Activated effector memory CD4-positive, alpha-beta T cell treated with anti-CD3 and anti-CD28 coated beads, Interleukin-2, amount 50 U/mL, for 16 hours (primary cell): ENCODE data around the gene KCTD17.
"Not testable (repeated sequence)": the region's sequence is repeated elsewhere in the genome, so short reads cannot be mapped to it uniquely, and the experiment has no call there.

Experiments used
- DNase-seq: peaks from one replicate; pipeline ENCODE4 v3.0.0-alpha.2; 2020

Gene KCTD17

DNA sequence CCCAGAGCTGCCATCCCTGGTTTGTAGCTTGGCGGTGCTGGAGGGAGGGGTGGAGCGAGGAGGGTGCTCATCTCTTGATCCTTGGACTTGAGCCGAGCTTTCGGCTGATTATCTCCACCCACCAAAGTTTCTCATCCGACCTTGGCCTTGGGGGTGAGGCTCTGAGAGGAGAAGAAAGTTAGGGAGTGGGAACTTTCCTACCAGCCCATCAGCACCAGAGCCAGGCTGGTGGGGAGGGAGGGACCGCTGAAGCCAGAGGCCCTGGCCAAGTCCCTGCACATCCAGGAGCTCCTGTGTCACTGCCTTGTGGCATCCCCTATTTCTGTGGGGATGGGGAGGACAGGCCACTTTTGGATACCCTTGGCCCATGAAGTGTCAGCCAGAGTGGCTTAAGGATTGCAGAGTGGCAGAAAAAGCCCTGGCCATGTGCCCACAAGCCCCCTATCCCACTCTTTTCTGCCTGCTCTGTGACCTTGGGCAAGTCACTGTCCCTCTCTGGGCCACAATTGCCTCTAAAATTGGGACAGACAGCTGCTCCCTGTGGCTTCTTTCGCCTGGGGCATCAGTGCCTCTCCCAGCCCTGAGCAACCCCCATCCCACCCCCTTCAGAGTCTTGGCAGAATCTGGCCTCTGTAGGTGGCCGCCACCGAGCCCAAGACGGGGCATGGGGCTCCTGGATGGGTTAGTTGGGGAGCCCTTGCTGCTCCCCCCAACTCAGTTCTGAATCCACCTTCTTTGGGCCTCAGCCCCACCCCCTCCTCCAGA is 10.3 kb downstream of the KCTD17 start:
- DNase-seq: no peak

DNA sequence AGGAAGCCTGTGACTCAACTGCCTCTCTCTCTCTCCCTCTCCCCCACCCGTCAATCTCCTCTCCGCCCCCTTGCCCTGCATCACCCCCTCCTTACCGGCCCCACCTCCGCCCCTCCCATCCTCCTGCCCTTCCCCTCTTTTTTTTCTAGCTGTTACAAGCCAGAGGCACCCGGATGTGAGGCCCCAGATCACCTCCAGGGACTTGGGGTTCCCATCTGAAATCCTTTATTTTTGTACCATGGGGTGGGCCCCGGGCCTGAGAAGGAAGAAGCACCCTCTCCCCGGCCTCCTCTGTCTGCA is 10.8 kb downstream of the KCTD17 start:
- no peak for DNase-seq

DNA sequence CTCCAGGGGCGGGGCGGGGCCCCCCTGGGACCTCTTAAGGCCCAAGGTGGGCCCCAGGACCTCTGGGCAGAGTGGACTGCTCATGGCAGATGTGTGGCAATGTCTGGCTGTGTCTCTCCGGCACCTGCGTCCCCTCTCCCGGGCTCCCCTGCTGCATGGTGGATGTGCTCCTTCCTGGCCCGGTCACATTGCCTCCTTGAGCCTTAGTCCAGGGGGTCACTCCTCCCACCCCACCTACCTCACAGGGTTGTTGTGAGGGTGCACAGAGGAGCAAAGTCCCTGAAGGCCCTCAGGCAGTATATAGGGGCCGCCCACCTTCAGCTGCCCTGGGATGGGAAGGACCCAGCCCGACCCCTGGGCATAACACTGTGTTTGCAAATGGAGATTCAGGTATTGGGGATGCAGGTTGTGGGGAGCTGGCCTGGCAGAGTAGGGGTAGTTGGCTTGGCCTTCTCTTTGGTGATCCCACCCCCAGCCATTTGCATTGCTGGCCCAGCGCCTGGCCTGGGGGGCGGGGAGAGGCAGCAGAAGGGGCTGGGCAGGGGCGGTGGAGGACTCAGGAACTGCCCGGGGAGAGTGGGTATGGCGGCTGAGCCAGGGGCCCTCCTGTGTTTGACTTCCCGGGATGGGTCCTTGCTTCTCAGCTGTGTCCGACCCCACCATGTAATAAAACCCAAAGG is 11.3 kb downstream of the KCTD17 start:
- no peak for DNase-seq

DNA sequence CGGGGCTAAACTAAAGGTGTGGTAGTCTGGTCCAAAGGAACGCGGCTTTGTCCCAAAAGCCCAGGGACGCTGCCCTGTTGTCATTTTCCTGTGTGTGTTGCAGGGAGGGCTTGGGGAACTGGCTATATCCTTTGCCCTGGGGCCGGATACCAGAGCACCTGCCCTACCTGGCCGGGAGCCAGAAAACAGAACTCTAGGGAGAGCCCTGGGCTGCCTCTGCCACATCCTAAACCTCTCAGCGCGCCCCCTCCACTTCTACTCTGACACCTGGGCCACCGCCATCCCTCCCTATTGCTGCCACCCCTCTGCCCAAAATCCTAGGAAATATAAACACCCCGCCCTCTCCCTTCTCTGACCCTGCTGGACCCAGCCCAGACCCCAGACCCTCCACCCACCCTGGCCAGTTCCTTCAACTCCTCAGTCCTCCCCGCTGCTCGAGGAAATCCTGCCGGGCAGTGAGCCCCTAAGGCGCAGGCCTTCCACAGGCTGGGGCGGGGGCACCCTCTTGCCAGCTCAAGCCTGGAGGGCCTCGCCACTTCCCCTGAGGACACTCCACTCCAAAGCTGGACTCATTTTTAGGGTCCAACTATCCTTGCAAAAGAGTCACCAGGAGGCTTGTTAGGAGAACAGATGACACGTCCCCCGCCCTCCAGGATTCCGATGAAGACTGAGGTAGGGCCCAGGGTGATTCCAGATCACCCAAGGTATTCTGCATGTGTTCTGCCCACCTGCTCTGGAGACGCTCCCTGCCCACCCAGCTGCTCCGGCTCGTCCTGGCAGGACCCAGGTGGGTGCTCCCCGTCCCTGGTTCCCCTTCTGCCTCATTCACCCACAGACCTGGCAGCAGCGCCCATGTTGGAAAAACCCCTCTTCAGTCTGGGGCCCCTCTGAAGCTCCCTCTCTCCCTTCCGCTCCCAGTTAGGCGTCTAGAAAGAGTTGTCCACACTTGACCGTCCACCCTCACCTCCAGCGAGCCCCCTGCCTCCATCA is 12.2 kb downstream of the KCTD17 start:
- DNase-seq: no peak

DNA sequence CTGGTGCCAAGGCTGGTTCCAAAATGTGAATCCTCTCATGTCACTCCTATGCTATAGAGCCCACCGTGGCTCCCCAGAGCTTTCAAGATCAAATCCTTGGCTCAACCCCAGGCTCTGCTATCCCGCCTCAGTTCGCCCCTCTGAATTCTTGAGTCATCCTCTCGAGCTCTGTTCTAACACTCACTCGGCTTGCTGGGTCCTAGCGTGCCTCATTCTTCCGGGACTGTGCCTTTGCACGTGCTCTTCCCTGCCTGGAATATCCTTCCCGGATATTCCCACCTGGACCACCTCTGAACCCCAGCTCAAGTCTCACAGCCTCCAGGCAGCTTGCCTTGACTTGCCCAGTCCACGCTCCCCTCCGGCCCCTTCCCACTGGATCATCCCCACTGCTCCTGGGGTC is 13.0 kb downstream of the KCTD17 start:
- DNase-seq: no peak

DNA sequence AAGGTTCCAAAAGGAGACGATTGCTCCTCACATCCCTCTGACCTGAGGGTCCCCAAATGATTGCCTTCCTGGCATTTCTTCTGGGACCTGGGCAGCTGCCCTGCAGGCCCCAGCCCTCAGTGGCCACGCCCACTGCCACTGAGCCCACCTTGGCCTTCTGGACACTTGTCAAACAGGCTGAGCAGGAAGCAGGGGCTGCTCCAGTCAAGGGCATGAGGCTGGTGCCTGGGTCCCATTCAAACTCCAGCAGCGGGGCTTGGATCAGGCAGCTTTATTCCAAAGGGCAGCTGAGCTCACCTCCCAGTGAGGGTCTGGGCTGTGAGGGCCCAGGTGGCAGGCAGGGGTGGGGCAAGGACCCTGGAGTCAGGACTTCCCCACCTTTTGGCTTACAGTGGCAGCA is 13.6 kb downstream of the KCTD17 start:
- no peak for DNase-seq

DNA sequence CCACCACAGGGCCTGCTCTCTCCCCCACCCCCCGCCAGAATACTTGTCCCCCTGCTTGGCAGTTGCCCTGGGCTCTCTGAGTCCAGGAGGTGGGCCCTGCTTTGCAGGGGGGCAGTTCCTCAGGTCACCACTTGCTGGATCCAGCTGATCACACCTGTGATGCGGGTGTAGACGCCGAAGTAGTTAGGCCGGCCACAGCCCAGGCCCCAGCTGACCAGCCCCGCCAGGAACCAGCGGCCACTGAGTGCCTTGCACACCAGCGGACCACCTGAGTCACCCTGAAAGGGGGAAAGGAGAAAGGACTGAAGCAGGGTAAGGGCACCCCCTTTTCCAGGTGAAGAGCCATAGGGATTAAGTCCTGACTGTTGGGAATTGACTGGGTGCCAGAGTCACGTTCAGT is 14.4 kb downstream of the KCTD17 start:
- DNase-seq: no peak

DNA sequence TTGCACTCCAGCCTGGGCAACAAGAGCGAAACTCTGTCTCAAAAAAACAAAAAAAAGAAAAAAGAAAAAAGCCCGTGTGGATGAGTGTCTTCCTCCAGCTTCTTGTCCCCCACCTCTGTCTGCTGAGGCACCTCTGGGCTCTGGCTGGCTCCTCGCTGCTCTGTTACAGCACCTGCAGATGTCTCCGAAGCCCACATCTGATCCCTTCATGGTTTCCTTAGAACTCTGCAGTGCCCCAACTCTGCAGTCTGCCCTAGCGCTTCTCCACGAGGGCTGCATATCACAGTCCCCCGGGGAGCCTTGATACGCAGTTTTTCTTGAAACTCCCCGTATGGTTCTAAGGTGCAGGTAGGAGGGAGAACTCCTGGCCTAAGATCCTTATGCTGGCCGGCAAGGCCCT is 15.9 kb downstream of the KCTD17 start:
- no peak for DNase-seq

DNA sequence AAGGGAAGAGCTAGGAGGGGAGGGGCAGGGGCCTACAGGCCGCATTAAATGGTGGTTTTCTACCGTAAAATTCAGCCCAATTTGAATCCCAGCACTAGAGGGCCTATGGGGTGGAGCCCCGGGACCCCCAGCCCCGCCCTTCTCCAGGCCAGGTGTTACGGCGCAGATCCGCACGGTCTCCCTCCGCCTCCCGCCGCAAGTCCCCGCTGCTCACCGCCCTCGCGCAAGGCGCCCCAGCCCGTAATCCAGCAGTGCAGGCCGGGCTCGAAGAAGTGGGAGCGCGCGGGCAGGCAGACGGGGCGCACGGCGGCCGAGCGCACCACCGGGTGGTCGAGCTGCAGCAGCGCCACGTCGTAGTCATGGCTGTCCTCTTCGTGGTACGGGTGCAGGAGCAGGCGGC is 17.3 kb downstream of the KCTD17 start:
- DNase-seq: no peak

DNA sequence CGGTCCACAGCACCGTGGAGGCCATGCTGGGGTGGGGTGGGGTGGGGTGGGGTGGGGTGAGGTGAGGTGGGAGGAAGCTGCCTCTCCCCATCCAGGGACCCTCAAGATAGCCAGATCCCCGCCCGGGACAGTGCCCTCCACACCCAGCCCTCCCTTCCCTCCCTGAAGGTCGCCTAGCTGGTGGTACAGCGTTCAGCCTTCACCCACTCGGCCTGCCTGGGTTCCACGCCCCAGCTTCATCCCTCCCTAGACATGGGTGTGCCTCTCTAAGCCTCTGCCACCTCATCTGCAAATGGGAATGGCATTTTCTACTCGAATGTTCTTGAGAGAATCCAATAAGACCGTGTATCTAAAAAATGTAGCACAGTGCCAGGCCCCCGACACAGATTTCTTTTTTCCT is 17.8 kb downstream of the KCTD17 start:
- no peak for DNase-seq

DNA sequence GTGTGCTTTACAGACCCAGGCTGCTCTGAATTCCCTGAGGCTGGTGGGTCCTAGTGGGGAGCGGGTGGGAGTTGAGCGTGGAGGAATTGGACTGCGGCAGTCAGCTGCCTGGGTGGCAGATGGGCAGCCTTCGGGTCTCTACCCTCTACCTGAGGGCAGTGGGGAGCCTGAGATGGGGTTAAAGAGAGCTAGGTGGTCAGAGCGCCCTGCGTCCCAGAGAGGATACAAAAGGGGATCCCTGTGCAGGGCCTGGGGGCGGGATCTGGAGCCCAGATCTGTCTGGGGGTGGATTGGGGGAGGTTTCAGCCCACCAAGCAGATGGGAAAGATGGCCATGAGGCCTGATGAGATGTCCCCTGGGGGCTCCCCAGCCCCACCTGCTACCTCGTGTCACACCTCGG is 18.2 kb downstream of the KCTD17 start:
- no peak for DNase-seq

DNA sequence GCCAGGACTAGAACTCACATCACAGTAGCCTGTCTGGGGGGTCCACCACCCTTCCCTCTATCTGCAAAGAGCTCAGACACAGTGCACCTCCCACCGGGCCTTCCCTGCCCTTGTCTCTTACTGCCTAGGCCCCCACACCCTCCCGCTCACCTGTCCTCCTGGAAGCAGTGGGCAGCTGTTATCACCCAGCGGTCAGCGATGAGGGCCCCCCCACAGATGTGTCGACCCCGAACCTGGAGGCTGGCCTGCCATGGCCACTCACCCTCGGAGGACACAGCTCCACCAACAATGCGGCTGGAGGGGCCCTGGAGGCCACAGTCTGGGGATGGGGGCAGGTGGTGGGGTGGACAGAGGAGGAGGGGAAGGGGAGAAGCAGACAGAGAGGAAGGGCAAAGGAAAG is 18.8 kb downstream of the KCTD17 start:
- DNase-seq: no peak

DNA sequence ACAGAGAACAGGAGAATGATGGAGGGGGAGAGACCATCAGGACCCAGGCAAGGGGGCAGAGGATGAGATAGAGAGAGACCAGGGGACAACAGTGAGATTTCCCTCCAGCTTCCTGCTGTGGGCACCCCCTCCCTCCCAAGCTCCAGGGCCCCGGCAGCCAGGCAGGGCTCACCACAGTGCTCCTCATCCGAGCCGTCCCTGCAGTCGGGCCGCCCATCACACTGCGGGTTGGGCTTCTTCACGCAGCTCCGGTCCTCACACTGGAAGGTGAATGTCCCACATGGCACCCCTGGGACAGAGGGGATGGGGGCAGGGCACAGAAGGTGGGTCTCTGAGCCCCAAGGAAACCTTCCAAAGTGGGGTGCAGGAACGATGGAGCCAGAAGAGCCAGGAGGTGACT is 19.2 kb downstream of the KCTD17 start:
- DNase-seq: no peak

DNA sequence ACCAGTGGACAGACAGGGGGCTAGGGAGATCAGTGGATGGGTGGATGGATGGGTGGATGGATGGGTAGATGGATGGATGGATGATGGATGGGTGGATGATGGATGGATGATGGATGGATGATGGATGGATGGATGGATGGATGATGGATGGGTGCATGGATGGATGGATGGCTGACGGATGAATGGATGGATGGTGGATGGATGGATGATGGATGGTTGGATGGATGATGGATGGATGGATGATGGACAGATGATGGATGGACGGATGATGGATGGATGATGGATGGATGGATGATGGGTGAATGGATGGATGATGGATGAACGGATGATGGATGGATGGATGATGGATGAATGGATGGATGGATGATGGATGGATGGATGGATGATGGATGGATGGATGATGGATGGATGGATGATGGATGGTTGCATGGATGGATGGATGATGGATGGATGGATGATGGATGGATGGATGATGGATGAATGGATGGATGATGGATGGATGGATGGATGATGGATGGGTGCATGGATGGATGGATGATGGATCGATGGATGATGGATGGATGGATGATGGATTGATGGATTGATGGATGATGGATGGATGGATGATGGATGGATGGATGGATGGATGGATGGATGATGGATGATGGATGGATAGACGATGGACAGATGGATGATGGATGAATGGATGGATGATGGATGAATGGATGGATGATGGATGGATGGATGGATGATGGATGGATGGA is 20.5 kb downstream of the KCTD17 start:
- DNase-seq: not testable (repeated sequence)

DNA sequence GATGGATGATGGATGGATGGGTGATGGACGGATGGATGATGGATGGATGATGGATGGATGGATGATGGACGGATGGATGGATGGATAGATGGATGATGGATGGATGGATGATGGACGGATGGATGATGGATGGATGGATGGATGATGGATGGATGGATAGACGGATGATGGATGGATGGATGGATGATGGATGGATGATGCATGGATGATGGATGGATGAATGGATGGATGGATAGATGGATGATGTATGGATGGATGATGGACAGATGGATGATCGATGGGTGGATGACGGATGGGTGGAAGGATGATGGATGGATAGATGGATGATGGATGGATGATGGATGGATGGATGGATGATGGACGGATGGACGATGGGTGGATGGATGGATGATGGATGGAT is 21.1 kb downstream of the KCTD17 start:
- DNase-seq: no peak

DNA sequence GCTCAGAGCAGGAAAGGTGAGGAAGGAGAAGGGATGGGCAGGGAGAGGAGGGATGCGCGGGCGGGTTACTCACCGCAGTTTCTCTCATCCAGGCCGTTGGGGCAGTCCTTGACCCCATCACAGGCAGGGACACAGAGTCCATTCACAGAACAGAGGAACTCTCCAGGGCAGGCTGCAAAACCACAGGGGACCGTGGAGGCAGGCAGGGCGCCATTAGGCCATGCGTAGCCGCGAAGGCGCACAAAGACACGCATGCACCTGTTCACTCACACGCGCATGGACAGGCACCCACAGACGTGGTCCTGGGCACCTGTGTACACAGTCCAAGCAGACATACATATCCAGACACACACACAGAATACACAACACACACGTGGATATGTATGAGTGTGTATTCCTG is 23.0 kb downstream of the KCTD17 start:
- no peak for DNase-seq

DNA sequence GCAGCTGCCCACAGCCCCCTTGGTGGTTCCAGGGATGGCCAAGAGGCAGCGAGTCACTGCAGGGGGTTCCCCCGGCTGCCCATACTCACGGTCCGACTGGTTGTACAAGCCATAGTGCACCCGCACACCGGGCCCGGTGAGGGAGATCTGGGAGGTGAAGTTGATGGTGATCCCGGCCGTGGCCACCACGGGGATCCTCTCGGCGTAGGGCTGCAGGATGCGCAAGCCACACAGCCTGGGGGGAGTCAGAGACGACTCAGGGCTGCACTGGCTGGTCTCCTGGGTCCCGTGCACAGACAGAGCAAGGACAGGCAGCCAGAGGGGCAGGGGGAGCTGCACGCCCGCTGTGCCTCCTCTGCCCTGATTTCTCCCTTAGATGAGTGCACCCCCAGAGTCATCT is 23.5 kb downstream of the KCTD17 start:
- no peak for DNase-seq

DNA sequence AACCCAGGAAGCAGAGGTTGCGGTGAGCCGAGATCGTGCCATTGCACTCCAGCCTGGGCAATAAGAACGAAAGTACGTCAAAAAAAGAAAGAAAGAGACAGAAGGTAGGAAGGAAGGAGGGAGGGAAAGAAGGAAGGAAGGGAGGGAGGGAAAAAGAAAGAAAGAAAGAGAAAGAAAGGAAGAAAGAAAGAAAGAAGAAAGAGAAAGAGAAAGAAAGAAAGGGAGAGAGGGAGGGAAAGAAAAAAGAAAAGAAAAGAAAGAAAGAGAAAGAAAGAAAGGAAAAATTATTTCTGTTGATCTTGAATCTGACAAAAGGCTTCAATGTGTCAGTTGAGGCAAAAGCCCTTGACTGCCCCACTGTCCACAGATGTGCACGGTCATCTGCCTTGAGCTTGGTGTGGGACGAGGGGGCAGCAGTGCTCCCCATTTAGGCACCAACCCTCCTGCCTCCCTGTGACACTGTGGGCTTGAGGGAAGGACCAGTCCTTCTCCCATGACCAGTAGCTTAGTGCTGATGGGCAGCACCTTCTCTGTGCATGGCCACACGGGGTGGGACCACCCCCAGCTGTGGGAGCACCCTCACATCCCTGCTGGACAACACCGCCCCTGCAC is 24.4 kb downstream of the KCTD17 start:
- no peak for DNase-seq

DNA sequence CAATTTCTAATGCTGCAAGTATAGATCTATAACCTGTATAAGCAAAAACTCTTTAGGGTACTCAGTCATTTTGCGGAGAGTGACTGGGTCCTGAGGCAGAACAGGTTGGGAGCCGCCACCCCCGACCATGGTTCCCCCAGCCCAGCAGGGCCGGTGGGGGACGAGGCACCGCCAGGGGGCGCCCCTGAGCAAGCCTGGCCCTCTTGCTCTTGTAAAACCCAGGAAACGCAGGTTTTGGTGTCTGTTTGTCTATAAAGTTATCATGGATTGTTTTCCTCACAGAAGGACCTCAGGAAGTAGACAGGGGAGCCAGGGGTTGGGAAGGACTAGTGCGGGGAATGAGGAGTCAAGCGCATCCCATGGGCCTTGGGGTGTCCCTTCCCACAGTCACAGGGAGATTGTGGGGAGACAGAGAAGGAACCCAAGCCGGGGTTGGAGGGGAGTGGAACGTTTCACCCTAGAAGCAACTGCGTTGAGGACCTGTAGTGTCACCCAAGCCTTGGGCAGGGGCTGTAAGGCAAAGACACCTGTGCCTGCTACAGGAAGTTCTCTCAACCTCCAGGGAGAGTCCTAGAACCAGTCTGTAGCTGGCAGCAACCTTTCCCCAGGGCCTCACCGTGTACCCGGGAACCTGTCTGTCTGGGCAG is 26.4 kb downstream of the KCTD17 start:
- DNase-seq: peak; percentile 95

DNA sequence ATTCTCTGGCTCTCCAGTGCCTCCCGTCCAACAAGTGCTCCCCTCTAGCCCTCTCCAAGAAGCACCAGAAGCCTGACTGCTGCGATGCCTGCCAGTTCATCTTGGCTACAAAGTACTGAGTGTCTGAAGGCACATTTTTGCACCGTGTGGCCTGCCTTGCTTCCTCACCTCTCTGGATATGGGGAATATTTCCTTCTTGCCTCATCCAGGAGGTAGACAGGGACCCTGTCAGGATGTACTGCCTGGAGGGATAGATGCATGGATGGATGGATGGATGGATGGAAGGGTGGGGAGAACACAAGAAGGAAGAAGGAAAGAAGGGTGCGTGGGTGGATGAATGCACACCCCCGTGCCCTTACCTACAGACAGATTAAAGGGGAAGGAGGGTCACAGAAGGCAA is 27.6 kb downstream of the KCTD17 start:
- DNase-seq: no peak

DNA sequence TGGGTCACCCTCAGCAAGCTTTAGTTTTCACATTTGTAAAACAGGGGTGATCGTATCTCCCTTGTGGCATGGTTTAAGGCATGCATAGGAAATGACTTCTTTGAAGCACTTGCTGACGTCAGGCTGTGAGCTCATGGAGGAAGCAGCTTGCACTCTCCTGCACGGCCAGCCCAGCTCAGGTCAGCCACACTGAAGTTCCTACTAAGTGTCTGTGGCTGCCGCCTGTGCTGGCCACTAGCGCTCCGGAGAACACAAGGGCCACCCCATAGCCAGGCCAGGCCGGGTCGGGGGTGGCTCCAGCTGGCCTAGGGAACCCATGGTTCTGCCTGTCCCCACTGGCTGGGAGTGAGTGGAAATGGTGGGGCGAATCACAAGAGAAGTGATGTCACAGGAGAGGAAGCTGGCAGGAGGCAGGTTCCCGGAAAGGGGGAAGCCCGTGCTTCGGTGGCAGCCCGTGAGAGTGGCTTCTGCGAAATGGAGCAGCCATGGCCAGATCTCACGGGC is 28.2 kb downstream of the KCTD17 start:
- DNase-seq: peak; percentile 90

DNA sequence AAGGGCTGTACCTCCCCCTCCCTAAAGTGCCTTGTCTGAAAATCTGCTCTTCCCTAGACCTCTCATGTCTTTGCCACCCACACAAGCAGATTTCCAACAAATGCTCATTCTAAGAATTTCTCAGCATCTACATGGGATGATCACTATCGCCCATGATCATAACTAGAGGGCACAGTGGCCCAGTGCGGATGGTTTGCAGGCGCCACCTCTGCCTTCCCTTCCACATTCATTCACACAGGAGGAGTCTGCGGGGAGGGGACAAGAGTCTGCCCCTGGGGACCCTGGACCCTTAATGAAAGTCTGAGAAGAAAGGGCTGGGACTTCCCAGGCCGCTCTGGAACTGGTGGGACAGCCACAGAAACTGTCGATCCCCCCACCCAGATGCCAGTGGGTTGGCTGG is 28.9 kb downstream of the KCTD17 start:
- no peak for DNase-seq
